Brain microvascular endothelial cell (primary cell): ENCODE measurements around the gene NCAN.

ENCODE experiments used
- DNase-seq: peaks from one replicate; pipeline ENCODE4 v3.0.0-alpha.2; 2020
- H3K27ac ChIP-seq: fragments of 250-450 bp; sonication (Bioruptor Pico); 2 replicates; pipeline ENCODE4 v1.5.1; 2020; ENCODE audit warnings: mild to moderate bottlenecking, moderate library complexity
- H3K27me3 ChIP-seq: fragments of 250-450 bp; sonication (Bioruptor Pico); replicated peaks from 2 replicates; pipeline ENCODE4 v1.5.1; 2020; ENCODE audit warnings: mild to moderate bottlenecking
- H3K36me3 ChIP-seq: fragments of 250-450 bp; sonication (Bioruptor Pico); replicated peaks from 2 replicates; pipeline ENCODE4 v1.5.1; 2020; ENCODE audit warnings: mild to moderate bottlenecking
- H3K4me3 ChIP-seq: 2 replicates; pipeline ENCODE4 v1.5.1; 2011; ENCODE audit warnings: low read depth, mild to moderate bottlenecking, control low read depth, low read length, moderate library complexity
- in situ Hi-C: cut with HindIII; loops from 2 replicates; pipeline ENCODE4 v1.10.0; 2017; ENCODE audit warnings: low sequenced_read_pairs, low pct_ligation_motif_present
- TF ChIP-seq, protein P1 (sequence below): IDR thresholded peaks from 2 replicates; pipeline ENCODE4 v1.5.1; 2011; ENCODE audit warnings: low read depth, mild to moderate bottlenecking, moderate library complexity, low read length, control low read depth, inconsistent platforms; ENCODE audit errors: missing control alignments

NCAN gene

DNA sequence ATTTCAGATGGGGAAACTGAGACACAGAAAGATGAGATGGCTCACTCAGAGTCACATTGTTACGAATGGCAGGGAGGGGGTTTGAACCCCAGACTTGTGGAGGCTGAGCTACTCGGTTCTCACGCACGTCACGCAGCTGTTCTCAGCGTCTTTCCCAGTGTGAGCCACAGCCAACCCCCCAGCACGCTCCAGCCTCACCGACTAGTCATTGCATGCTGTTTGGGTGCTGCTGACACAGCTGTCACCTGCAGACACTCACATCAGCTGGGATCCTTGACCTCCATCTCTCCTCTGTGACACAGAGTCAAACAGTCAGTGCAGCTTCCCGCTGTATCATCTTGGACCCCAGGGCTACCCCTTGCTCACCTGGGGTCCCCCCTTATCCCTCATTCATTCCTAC, 2.4 kb upstream of the NCAN start:
- Histone ChIP-seq H3K36me3 (no peaks in the 10 kb centered on the region), H3K27me3 (peaks cover 25% of the 10 kb centered on the region), H3K27ac (no peak overlapping the region), H3K4me3 (no peak overlapping the region)
- in situ Hi-C loops: no loop called here
- TF ChIP-seq, protein P1, sequence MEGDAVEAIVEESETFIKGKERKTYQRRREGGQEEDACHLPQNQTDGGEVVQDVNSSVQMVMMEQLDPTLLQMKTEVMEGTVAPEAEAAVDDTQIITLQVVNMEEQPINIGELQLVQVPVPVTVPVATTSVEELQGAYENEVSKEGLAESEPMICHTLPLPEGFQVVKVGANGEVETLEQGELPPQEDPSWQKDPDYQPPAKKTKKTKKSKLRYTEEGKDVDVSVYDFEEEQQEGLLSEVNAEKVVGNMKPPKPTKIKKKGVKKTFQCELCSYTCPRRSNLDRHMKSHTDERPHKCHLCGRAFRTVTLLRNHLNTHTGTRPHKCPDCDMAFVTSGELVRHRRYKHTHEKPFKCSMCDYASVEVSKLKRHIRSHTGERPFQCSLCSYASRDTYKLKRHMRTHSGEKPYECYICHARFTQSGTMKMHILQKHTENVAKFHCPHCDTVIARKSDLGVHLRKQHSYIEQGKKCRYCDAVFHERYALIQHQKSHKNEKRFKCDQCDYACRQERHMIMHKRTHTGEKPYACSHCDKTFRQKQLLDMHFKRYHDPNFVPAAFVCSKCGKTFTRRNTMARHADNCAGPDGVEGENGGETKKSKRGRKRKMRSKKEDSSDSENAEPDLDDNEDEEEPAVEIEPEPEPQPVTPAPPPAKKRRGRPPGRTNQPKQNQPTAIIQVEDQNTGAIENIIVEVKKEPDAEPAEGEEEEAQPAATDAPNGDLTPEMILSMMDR: no peak
- no peak for DNase-seq

DNA sequence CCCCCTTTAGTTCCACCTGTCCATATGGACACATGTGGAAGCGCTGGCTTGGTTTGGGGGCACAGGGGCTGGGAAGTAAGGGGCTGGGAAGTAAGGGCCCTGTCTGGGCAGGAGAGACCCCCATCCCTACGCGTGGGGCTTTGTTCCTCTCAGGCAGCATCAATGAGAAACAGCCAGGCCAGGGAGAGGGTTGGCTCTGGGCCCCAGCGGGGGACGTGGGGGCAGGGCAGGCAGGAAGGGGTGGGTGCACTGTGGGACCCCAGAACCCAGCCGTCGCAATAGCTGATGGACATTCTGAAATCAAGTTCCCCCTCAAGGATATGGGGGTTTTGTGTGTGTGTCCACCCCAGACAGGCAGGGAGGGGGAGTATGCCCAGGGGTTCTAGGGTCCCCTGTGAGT, 1.2 kb downstream of the NCAN start:
- in situ Hi-C loops: no loop called here
- Histone ChIP-seq H3K27ac (no peak overlapping the region), H3K4me3 (no peak overlapping the region), H3K27me3 (peaks cover 21% of the 10 kb centered on the region), H3K36me3 (no peaks in the 10 kb centered on the region)
- TF ChIP-seq, protein P1: no peak
- DNase-seq: no peak

DNA sequence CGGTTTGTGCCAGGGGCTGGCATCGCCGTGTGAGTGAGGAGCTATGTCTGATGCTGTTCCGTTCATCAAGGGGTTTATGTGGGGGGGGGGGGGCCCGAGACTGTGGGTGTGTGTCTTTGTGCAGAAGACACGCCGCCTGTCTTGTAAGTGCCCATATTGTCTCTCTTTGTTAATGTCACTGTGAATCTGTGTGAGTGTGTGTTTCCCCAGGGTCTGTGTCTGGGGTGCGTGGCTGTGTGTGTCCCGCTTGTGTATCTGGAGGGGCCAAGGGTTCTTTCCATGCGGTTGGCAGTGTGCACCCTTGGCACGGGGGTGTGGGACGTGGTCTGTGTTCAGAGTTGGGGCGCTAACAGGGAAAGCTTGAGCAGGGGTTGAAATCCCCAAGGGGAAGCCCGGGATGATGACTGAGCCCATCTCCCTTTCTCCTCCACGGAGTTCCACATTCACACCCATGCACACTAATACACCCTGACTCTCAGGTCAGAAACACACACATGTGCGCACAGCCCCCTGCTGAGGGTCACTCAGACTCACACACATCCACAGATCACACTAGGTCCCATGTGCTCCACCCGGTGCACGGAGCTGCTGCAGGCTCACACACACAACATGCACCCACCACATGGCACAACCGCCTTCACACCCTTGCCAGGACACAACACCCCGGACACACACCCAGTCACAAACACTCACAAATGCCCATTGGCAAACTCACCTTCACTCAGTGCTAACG, 1.8 kb downstream of the NCAN start:
- H3K36me3 ChIP-seq: no peaks in the 10 kb centered on the region
- in situ Hi-C loops: no loop called here
- H3K27ac ChIP-seq: no peak overlapping the region
- H3K4me3 ChIP-seq: no peak overlapping the region
- TF ChIP-seq, protein P1: no peak
- peaks cover 21% of the 10 kb centered on the region for H3K27me3 ChIP-seq
- DNase-seq: no peak

DNA sequence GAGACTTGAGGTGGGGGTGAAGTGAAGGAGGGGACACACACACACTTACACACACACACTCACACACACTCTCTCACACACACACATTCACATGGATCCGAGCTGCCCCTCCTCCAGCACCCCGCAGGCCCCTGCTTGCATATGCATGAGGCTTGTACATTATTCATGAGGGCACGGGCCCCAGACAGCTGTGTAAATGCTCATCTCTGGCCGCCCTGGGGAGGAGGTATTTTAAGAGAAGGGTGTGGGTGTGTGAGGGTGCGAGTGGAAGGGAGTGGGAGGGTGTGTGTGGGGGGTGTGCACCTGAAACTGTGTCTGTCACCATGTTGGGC, 2.4 kb downstream of the NCAN start:
- DNase-seq: no peak
- in situ Hi-C loops: no loop called here
- TF ChIP-seq, protein P1: no peak
- no peak overlapping the region for H3K27ac ChIP-seq
- no peak overlapping the region for H3K4me3 ChIP-seq
- peaks cover 21% of the 10 kb centered on the region for H3K27me3 ChIP-seq
- no peaks in the 10 kb centered on the region for H3K36me3 ChIP-seq

DNA sequence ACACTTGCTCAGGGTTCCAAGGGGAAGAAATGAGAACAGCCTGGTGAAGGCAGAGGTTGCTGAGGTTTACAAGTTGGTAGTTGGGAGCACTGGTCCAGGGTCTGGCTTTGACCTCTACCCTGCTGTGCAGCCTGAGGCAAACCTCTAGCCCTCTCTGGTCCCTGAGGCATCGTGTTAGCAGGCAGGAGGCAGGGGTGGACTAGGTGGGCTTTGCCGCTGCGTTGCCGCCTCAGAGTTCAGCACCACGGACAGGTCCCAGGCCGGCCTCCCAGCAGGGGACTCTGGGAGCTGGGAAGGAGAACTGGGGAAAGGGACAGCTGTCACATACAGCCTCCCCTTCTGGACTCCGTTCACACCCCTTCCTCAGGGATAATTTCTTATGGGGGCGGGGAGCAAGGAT, 3.1 kb downstream of the NCAN start:
- DNase-seq: no peak
- Histone ChIP-seq H3K4me3 (no peak overlapping the region), H3K27ac (no peak overlapping the region), H3K27me3 (peaks cover 21% of the 10 kb centered on the region), H3K36me3 (no peaks in the 10 kb centered on the region)
- in situ Hi-C loops: no loop called here
- TF ChIP-seq, protein P1: no peak

DNA sequence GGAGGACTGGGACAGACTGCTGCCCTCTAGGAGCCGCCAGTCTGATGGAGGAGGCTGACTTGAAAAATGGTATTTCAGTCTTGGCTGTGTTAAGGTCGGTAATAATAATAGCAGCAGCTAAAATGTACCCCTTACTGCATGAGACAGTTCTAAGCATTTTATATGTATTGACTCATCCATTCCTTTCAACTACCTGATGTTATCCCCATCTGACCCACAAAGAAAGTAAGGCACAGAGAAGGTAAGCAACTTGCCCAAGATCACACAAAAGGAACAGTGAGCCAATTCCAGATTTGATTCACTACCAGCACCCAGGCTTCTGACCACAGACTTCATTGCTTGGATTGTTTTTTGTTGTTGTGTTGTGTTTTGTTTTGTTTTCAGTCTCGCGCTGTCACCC, 4.0 kb downstream of the NCAN start:
- no peak overlapping the region for H3K4me3 ChIP-seq
- in situ Hi-C loops: no loop called here
- DNase-seq: no peak
- H3K36me3 ChIP-seq: no peaks in the 10 kb centered on the region
- TF ChIP-seq, protein P1: no peak
- H3K27ac ChIP-seq: no peak overlapping the region
- peaks cover 21% of the 10 kb centered on the region for H3K27me3 ChIP-seq
